Measurements from ENCODE around the gene PARP11. TPM values are rescaled to one million over a fixed set of nuclear protein-coding genes. Genes with fewer than 3 reads are reported as not detected.
A peak's percentile ranks its signal among the peaks of the same experiment; 100 is the strongest.

PARP11 gene
- total RNA-seq, 4 donors from 2014 or later = 0.77 to 16.4 (median 8.8) TPM

DNA sequence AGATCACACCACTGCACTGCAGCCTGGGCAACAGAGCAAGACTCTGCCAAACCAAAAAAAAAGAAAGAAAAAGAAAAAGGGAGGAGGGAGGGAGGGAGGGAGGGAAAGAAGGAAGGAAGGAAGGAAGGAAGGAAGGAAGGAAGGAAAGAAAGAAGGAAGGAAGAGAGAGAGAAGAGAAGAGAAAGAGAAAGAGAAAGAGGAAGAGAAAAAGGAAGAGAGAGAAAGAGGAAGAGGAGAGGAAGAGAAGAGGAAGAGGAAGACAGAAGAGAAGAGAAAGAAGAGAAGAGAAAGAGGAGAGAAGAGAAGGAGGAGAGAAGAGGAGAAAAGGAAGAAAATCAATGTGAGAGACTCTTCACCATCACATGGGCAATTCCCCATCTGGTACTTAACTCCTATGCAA lies 62.7 kb downstream of the PARP11 start:
- Histone ChIP-seq H3K9me3 (no peaks in the 10 kb centered on the region), H3K27ac (no peak overlapping the region), H3K4me1 (no peaks in the 10 kb centered on the region), H3K4me3 (no peak overlapping the region), H3K27me3 (no peaks in the 10 kb centered on the region), H3K36me3 (no peaks in the 10 kb centered on the region)
- DNase-seq = no peak
- intact Hi-C loops (cut with DNase I; ENCODE audit: low total_unique reads) = no loop called here
- TF ChIP-seq POLR2A (IDR thresholded peaks at IDR 0.05) (no peak), CTCF (IDR thresholded peaks at IDR 0.05) (no peak)

- intact Hi-C loops (cut with DNase I; ENCODE audit: low total_unique reads) = no loop called here
- Histone ChIP-seq H3K4me1 (no peaks in the 10 kb centered on the region), H3K27ac (no peak overlapping the region), H3K4me3 (no peak overlapping the region), H3K9me3 (no peaks in the 10 kb centered on the region), H3K27me3 (no peaks in the 10 kb centered on the region), H3K36me3 (no peaks in the 10 kb centered on the region)
- no peak for DNase-seq
- TF ChIP-seq POLR2A (IDR thresholded peaks at IDR 0.05) (no peak), CTCF (IDR thresholded peaks at IDR 0.05) (no peak)
These were observed 63.2 kb downstream of the PARP11 start for GRCh38 chr12:3810016-3810370.

DNA sequence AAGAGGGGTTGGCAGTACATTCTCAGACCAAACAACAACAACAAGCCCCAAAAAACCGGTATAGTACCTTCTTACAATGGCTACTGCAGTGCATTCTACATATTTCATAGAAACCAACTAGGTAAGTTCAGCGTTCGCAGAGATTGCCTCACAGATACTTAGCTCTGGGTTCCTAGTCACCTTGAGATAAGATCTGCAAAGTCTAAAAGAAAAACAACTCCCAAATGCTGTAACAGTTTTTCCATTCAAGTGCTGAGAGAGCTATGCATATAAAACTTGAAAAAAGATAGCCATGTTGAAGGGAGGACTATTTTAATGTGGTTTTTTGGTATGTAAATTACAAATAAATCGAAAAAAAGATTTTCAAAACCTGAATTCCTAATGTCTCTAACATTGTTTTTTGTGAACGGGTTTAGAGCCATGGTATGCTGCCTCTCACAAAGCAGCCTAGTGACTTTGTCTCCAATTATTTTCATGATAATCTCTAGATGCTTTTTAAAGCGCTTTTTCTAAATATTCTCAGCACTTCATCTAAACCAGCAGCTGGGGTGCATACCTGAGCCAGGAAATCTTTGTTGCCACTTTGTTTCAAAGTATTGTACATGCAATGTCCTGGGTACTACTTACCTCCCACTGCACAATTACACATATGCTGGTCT lies 63.7 kb downstream of the PARP11 start:
- no peak for TF ChIP-seq POLR2A (IDR thresholded peaks at IDR 0.05)
- TF ChIP-seq CTCF (IDR thresholded peaks at IDR 0.05) = no peak
- no peaks in the 10 kb centered on the region for H3K9me3 ChIP-seq
- no peak overlapping the region for H3K27ac ChIP-seq
- no peaks in the 10 kb centered on the region for H3K27me3 ChIP-seq
- intact Hi-C loops (cut with DNase I; ENCODE audit: low total_unique reads) = no loop called here
- H3K36me3 ChIP-seq = no peaks in the 10 kb centered on the region
- no peaks in the 10 kb centered on the region for H3K4me1 ChIP-seq
- no peak overlapping the region for H3K4me3 ChIP-seq
- no peak for DNase-seq

DNA sequence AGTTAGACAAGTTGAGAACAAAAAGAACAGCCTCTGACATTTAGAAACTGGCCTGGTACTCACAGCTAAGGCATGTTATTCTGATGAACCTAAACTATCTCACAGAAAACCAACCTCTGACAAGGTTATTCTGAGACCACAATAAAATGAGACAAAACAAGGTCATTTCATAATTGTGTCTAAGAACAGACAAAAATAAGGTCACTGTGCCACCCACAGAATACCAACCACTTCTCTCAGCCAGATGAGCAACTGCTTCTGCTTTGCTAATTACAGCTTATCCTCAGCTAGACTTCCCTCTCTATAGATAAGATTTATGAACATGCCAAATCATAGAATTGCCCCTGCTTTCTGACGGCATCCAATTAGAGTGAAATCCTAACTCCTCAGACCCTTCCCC lies 68.1 kb downstream of the PARP11 start:
- Histone ChIP-seq H3K4me3 (no peak overlapping the region), H3K4me1 (no peaks in the 10 kb centered on the region), H3K27me3 (no peaks in the 10 kb centered on the region), H3K9me3 (no peaks in the 10 kb centered on the region), H3K27ac (no peak overlapping the region), H3K36me3 (no peaks in the 10 kb centered on the region)
- intact Hi-C loops (cut with DNase I; ENCODE audit: low total_unique reads) = no loop called here
- TF ChIP-seq CTCF (IDR thresholded peaks at IDR 0.05) (no peak), POLR2A (IDR thresholded peaks at IDR 0.05) (no peak)
- DNase-seq = no peak

- no peaks in the 10 kb centered on the region for H3K4me1 ChIP-seq
- peak; percentile 65 to 69 for DNase-seq
These were observed 69.2 kb downstream of the PARP11 start for GRCh38 chr12:3803865-3804472.

More at GRCh38 chr12:3803865-3804472, 69.2 kb downstream of the PARP11 start:
- Histone ChIP-seq H3K4me3 (no peak overlapping the region), H3K27me3 (no peaks in the 10 kb centered on the region), H3K9me3 (no peaks in the 10 kb centered on the region), H3K36me3 (no peaks in the 10 kb centered on the region), H3K27ac (no peak overlapping the region)
- intact Hi-C loops (cut with DNase I; ENCODE audit: low total_unique reads) = no loop called here
- TF ChIP-seq CTCF (IDR thresholded peaks at IDR 0.05) (peak; percentile 54 to 70 (median 64)), POLR2A (IDR thresholded peaks at IDR 0.05) (no peak)

All from uterus (tissue), 4 donors.